Epithelial cell of prostate (primary cell): Measurements from ENCODE around the gene ENTPD1.
A peak's percentile ranks its signal among the peaks of the same experiment; 100 is the strongest.
"Not testable (repeated sequence)": the region's sequence is repeated elsewhere in the genome, so short reads cannot be mapped to it uniquely, and the experiment has no call there.

ENCODE experiments used
- DNase-seq: peaks from one replicate; pipeline ENCODE4 v3.0.0-alpha.2; 2011; ENCODE audit warnings: low read depth, low spot score
- H3K27ac ChIP-seq: fragments of 450-650 bp; 2 replicates; pipeline ENCODE4 v1.5.1; 2017; ENCODE audit warnings: mild to moderate bottlenecking

The ENTPD1 gene, protein sequence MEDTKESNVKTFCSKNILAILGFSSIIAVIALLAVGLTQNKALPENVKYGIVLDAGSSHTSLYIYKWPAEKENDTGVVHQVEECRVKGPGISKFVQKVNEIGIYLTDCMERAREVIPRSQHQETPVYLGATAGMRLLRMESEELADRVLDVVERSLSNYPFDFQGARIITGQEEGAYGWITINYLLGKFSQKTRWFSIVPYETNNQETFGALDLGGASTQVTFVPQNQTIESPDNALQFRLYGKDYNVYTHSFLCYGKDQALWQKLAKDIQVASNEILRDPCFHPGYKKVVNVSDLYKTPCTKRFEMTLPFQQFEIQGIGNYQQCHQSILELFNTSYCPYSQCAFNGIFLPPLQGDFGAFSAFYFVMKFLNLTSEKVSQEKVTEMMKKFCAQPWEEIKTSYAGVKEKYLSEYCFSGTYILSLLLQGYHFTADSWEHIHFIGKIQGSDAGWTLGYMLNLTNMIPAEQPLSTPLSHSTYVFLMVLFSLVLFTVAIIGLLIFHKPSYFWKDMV

DNA sequence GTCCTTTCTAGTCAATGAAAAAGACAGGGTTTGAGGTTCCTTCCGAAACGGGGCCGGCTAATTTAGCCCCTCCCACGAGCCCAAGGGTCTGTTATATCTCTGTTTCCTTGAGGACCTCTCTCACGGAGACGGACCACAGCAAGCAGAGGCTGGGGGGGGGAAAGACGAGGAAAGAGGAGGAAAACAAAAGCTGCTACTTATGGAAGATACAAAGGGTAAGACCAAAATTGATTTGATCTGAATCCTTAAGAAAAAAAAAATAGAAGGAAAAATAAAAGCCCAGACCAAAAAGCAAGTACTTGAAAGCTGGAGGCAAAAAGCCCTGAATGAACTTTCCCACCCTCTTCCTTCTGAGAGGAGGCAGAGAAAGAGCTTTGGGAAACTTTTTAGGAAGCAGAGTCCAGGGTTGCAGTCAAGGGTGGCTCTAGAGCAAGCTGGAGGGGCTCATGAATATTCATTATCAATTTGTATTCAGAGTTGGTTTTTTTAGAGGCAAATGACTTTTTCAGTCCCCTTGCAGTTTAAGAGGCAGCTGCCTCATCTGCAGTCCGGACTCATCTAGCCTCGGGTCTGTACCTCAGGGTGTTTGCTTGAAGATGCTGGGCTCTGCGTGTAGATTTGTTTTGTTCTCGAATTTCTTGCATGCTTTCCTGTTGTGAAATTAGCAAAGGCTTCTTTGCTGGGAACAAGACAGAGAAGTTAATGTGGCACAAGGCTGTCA, at the start of gene ENTPD1:
ENTPD1 (plus strand) TSS at position 123 of the 721 bp plus-strand sequence; CDS start at position 200, 77 bp downstream.
- DNase-seq = no peak
- no peak within 1 kb of the TSS for H3K27ac ChIP-seq

DNA sequence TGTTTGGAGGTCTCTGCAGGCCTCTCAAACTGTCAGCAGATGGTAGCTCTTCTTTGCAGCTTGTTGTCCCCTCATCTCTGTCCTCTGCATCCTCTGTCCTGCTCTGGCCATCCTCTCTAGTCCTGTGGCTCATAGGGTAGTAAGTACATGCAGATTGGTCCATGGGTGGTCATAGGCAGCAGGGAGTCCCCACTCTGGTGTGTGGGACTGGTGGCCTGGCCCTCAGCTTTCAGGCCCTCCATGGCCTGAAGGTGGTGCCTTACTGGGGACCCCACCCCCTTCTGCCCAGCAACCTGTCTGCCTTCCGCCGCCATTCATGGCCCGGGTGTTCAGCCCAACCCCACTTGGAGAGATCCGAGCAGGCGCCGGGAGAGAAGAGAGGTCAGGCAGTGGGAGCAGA, 49.4 kb upstream of the ENTPD1 start:
- H3K27ac ChIP-seq = no peak overlapping the region
- DNase-seq = no peak

DNA sequence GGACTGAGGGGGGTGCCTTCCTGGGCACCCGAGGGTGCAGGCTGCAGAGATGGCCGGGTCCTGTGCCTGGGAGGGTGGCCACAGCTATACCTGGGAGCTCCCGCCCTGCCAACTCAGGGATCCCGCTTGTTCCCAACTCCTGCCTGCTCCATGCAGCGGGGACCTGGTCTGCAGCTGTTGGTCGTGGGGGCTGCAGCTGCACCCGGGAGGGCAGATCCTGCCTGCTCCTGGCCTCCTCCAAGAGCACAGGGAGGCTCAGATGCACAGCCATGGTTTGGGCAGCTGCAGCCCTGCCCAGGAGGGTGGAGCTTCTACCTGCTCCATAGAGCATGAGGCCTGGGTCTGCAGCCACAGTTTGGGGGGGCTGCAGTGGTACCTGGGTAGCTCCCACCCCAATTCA, 49.0 kb upstream of the ENTPD1 start:
- no peak for DNase-seq
- no peak overlapping the region for H3K27ac ChIP-seq

DNA sequence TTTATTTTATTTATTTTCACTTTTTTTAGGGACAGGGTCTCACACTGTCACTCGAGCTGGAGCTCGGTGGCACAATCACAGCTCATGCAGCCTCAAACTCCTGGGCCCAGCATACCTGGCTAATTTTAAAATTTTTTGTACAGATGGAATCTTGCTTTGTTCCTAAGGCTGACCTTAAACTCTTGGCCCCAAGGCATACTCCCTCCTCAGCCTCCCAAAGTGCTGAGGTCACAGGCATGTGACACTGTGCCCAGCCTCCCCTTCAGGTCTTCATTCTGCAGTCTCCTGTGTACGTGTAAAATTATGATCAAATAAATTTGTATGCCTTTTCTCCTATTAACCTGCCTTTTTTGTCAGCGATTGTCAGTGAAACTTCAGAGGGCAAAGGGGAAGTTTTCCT, 44.5 kb upstream of the ENTPD1 start:
- H3K27ac ChIP-seq = no peak overlapping the region
- DNase-seq = no peak

DNA sequence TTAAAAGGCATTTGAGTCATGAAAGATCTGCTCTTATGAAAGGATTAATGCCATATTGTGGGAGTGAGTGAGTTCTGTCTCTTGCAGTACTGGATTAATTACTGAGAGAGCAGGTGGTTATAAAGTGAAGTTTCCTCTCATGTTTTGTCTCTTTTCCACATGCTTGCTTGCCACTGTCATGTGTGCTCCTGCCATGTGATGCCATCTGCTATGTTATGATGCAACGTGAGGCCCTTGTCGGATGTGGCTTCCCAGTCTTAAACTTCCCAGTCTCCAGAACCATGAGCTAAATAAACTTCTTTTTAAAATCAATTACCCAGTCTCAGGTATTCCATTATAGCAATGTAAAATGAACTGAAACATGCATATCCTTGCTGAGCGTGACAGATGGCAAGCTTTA, 39.5 kb upstream of the ENTPD1 start:
- DNase-seq = no peak

DNA sequence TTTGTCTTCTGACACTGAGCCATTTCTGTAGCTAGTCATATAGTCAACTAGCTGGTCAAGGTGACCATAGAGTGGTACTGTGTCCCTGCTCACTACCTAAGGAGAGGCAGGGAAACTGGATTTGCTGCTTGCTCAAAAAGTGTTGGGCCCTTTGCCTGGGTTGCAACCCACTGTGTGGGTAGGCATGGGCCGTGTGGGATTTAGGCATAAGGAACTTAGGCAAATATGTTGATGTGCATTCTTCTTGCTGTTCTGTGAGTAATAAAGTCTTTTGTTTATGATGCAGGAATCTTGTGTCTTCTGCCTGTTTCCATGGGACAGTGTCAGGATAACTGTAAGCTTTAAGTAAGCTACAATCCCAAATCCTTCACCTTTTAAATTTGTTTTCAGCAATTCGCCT, 39.1 kb upstream of the ENTPD1 start:
- no peak overlapping the region for H3K27ac ChIP-seq
- DNase-seq = no peak

More for the DNA sequence above, 39.5 kb upstream of the ENTPD1 start:
- no peak overlapping the region for H3K27ac ChIP-seq

DNA sequence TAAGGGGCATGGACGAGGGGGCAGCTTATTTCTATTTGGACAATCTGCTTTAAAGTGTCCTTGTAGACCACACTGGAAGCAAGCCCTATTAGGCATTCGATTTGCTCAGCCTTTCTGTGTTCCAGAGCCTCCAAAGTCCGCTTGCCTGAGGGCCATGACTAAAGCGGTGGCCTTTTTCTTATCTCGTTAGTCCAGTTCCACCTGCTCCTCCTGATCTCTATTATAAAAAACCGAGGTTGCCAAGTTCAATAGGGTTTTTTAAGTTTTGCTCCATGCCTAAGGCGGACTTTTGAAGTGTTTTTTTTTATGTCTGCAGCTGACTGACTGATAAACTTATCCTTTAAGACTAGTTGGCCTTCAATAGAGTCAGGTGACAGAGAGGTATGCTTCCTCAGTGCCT, 35.2 kb upstream of the ENTPD1 start:
- DNase-seq = peak; percentile 3
- not testable (repeated sequence) for H3K27ac ChIP-seq

DNA sequence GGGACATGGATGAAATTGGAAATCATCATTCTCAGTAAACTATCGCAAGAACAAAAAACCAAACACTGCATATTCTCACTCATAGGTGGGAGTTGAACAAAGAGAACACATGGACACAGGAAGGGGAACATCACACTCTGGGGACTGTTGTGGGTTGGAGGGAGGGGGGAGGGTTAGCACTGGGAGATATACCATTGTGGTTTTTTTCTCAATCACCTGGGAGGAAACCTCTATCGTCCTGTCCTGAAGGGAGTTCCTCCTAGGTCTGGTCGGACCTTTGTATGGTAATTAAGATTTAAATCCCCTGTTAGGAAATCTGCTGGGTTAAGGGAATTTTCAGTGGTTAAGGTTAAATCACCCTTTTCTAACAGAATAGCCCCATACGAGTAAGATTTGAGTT, 33.5 kb upstream of the ENTPD1 start:
- not testable (repeated sequence) for H3K27ac ChIP-seq, DNase-seq

DNA sequence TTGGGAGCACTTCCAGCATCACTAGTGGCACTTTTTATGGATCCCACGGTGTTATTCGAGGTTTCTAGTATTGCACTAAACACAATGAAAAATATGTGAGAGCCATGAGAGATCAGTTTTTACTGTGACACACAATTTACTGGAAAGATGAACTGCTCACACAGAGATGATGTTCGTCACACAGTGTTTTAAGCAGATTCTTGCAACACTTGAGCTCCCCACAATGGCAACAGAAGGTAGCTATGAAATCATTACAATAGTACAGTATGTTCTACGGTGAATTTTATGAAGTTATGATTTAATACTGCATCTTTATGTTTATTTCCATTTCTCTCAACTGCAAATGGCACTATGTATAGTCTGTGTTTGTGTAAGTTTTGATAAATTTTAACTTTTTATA, 27.4 kb upstream of the ENTPD1 start:
- no peak for DNase-seq
- no peak overlapping the region for H3K27ac ChIP-seq

DNA sequence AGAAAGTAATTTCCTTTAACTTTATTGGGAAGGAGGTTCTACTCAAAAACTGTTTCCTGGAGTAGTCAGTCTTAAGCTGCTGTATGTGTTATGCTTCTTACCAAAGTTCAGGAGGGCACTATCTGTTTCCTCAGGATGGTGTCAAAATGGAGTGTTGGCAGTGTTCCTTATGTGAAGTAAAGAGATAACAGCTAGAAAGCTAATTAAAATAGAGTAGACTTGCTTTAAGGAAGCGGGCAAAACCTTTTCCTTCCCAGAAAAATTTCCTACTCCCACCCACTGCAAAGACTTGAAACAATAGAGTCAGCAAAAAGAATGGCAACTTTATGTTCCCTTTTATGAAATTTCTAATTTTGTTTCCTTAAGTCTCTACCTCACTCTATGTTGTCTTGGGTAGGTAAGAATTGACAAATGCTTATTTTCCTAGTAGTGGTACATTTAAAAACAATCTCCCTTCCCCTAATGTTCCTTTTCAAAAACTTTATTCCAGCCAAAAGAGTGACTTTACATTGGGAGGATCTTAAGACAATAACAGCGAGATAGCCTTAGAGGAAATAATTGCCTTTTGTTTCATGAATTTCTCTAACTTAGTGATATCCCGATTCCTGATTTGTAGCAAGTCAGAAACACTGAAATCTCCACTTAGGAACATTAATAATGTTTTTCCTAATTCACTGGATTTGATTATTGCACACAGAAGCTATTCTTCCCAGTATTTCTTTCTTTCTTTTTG, 26.5 kb upstream of the ENTPD1 start:
- no peak for DNase-seq
- H3K27ac ChIP-seq = no peak overlapping the region

DNA sequence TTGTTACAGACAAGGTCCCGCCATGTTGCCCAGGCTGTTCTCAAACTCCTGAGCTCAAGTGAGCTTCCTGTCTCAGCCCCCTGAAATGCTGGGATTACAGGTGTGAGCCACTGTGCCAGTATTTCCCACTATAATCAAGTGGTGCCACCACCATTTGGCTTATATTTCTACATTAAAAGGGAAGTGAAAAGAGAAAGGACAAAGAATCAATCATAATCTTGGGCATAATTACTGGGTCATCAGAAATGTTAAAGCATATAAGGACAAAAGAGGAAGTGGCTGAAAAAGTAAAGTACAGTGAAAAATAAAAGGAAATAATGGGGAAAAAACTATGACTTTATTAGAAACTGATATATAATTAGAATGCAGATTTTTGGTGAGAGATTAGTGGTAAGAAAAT, 25.7 kb upstream of the ENTPD1 start:
- no peak overlapping the region for H3K27ac ChIP-seq
- no peak for DNase-seq

DNA sequence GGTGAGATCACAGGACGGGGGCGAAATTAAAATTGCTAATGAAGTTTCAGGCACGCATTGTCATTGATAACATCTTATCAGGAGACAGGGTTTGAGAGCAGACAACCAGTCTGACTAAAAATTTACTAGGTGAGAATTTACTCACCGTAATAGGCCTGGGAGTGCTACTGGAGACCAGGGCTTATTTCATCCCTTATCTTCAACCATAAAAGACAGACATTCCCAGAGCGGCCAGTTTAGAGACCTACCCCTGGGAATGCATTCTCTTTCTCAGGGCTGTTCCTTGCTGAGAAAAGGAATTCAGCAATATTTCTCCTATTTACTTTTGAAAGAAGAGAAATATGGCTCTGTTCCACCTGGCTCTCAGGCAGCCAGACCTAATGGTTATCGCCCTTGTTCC, 23.1 kb upstream of the ENTPD1 start:
- DNase-seq, H3K27ac ChIP-seq: not testable (repeated sequence)

DNA sequence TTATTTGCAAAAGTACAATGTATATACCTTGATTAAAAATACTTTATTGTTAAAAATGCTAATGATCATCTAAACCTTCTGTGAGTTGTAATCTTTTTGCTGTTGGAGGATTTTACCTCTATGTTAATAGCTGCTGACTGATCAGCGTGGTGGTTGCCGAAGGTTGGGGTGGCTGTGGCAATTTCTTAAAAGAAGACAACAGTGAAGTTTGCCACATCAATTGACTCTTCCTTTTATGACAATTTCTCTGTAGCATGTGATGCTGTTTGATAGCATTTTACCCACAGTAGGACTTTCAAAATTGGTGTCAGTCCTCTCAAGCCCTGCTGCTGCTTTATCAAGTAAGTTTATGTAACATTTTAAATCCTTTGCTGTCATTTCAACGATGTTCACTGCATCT, 16.9 kb upstream of the ENTPD1 start:
- H3K27ac ChIP-seq = no peak overlapping the region
- no peak for DNase-seq

DNA sequence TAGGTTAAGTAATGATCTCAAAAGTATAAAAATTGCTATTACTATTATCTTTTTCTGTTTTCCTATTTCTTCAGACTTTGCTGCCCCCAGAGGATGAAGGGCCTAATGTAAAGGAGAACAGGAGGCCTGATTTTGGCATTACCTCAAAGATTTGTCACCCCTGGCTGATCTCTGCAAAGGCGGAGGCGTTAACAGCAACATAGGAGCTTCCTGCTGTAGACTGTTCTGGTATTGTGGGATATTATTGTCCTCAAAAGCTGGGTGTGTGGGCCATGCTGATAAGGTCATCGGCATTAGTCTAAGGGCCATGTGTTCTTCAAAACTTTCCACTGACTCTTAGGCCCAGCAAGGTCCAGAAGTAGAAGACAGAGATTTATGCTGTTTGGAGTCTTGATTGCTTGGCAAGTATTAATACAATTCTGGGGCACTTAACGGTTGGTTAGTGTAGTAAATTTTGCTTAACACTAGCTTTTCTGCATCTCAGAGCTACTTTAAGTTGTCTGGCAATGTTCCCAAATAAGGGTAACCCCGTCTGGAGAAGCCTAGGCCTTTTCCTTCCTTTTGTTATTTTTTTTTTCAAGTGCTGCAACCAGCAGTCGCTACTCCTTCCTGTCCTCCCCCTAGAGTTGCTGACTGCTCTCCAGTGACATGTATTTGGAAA, 14.0 kb upstream of the ENTPD1 start:
- no peak overlapping the region for H3K27ac ChIP-seq
- DNase-seq = no peak

DNA sequence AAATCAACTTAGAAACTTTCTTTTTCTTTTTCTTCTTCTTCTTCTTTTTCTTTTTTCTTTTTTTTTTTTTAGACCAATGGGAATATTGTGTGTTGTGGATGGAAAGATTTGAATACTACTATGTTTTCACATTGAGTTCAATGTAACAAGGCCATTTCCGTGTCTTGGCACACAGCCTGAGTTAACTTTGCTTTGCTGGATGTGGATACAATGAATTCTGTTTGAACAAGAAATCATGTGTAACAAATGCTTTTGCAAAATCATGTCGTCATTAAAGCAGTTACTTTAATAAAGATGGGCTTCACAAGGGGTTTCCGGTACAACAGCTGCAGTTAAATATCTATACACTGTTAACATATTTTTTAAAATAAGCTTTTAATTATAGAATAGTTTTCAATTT, 13.5 kb upstream of the ENTPD1 start:
- no peak for DNase-seq
- no peak overlapping the region for H3K27ac ChIP-seq

DNA sequence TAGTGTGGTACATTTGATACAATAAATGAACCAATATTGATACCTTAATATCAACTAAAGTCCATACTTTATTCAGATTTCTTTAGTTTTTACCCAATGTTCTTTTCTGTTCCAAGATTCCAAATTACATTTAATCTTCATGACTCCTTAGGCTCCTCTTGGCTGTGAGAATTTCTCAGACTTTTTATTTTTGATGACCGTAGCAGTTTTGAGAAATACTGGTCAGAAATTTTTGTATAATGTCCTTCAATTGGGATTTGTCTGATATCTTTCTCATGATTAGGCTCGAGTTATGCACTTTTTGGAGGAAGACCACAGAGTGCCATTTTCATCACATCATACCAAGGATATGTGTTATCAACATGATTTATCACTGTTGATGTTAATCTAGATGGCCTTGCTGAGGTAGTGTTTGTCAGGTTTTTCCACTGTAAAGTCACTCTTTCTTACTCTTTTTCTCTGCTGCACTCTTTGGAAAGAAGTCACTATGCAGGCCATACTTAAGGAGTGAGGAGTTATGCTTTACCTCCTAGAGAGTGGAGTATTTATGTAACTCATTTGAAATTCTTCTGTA, 12.9 kb upstream of the ENTPD1 start:
- DNase-seq = no peak
- H3K27ac ChIP-seq = no peak overlapping the region

DNA sequence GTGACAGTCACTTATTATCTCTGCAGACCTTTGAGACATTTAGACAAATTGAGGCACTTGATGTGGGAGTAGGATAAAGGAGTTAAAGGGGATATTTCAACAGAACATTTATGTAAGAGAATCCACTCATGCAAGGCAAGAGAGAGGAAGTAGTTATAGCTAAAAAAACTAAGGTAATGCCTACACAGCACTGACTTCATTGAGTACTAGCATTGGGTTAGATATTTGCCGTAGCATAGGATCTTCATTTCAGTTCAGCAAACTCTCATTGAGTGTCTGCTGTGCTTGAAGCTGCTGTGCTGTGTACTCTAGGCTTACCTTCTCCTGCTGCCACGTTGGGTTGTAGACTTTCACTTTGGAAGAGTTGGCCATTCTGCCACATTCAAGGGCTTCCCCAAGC, 10.5 kb upstream of the ENTPD1 start:
- no peak for DNase-seq
- H3K27ac ChIP-seq = no peak overlapping the region

DNA sequence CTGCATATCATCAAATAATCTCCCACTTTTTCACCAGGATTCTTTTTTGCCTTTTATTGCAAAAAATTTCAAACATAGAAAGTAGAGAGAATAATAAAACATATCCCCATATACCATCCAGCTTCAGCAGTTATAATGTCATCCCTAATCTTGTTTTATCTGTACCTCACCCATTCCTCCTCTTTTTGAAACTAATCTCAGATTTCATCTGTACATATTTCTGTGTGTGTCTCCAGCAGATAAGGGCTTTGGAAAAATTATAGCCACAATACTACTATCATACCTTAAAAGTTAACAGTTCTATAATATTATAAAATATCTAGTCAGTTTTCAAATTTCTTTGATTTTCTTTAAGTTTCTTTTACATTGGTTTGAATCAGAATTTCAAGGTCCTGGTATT, 7.6 kb upstream of the ENTPD1 start:
- no peak for DNase-seq
- H3K27ac ChIP-seq = no peak overlapping the region

DNA sequence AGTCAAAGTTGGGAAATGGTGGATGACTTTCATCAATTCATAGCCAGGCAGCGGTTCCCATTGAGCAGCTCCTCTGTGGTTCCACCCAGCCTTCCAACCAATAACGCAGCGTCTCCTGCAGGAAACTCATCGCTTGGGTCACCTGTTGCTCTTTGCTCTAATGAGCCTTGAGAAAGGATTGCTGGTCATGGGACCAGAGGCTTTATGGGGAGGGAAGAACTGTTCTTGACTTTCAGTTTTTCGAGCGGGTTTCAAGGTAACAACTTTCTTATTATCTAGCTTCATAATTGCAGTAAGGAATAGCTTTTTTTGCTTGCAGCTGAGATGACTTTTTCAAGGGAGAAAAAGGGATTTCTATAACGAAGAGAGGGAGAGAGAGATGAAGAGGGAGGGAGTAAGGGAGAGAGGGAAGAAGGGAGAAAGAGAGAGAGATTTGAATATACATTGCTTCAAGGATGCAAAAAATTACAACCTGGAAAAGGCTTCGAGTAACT, 405 bp upstream of the ENTPD1 start:
- no peak overlapping the region for H3K27ac ChIP-seq
- DNase-seq = no peak
